Neural progenitor cell (in vitro differentiated cells): ENCODE results near the gene IL10RB. TPM values are rescaled to one million over a fixed set of nuclear protein-coding genes. Genes with fewer than 3 reads are reported as not detected.

Experiments used
- DNase-seq: peaks from one replicate; pipeline ENCODE4 v3.0.0-alpha.2; 2016; ENCODE audit warnings: low spot score
- H2AFZ ChIP-seq: fragments of 200-600 bp; sonication (generic); replicated peaks from 2 replicates; pipeline ENCODE4 v1.6.1; 2016; ENCODE audit warnings: antibody characterized with exemption
- H3F3A ChIP-seq: fragments of 200-600 bp; sonication (generic); 2 replicates; pipeline ENCODE4 v1.6.1; 2016; ENCODE audit warnings: antibody characterized with exemption, low read depth
- H3K27ac ChIP-seq: fragments of 200-600 bp; sonication (generic); 2 replicates; pipeline ENCODE4 v1.5.1; 2016; ENCODE audit warnings: mild to moderate bottlenecking
- H3K27me3 ChIP-seq: fragments of 200-600 bp; sonication (generic); 2 replicates; pipeline ENCODE4 v1.6.1; 2016; ENCODE audit warnings: mild to moderate bottlenecking, moderate library complexity
- H3K36me3 ChIP-seq: fragments of 200-600 bp; sonication (generic); 2 replicates; pipeline ENCODE4 v1.5.1; 2016
- H3K4me1 ChIP-seq: fragments of 200-600 bp; sonication (generic); 2 replicates; pipeline ENCODE4 v1.6.1; 2016; ENCODE audit warnings: mixed run types
- H3K4me2 ChIP-seq: fragments of 200-600 bp; sonication (generic); 2 replicates; pipeline ENCODE4 v1.6.1; 2016
- H3K4me3 ChIP-seq: fragments of 200-600 bp; sonication (generic); 2 replicates; pipeline ENCODE4 v1.5.1; 2016
- H3K79me2 ChIP-seq: fragments of 200-600 bp; sonication (generic); 2 replicates; pipeline ENCODE4 v1.6.1; 2016; ENCODE audit warnings: low read depth
- H3K9ac ChIP-seq: fragments of 200-600 bp; sonication (generic); 2 replicates; pipeline ENCODE4 v1.6.1; 2016
- H3K9me3 ChIP-seq: fragments of 200-600 bp; sonication (generic); 2 replicates; pipeline ENCODE4 v1.5.1; 2016; ENCODE audit warnings: low read depth
- H4K20me1 ChIP-seq: fragments of 200-600 bp; sonication (generic); 2 replicates; pipeline ENCODE4 v1.6.1; 2016; ENCODE audit warnings: low read depth
- H3K27ac Mint-ChIP-seq: 3 replicates; pipeline ENCODE4 v1.8.0; 2021; ENCODE audit warnings: mixed read lengths
- H3K27me3 Mint-ChIP-seq: 2 replicates; pipeline ENCODE4 v1.8.0; 2022; ENCODE audit warnings: low read depth, mild to moderate bottlenecking, inconsistent platforms, moderate library complexity, mixed read lengths; ENCODE audit not compliant: insufficient read depth
- H3K36me3 Mint-ChIP-seq: 3 replicates; pipeline ENCODE4 v1.8.0; 2021; ENCODE audit warnings: mixed read lengths
- H3K4me1 Mint-ChIP-seq: 3 replicates; pipeline ENCODE4 v1.8.0; 2021; ENCODE audit warnings: mixed read lengths
- H3K4me3 Mint-ChIP-seq: 3 replicates; pipeline ENCODE4 v1.8.0; 2021; ENCODE audit warnings: mild to moderate bottlenecking, moderate library complexity, mixed read lengths
- H3K9me3 Mint-ChIP-seq: 3 replicates; pipeline ENCODE4 v1.8.0; 2020; ENCODE audit warnings: mixed read lengths
- CTCF ChIP-seq: fragments of 200-600 bp; sonication (generic); IDR thresholded peaks from 2 replicates; pipeline ENCODE4 v1.5.1; 2017; ENCODE audit warnings: antibody characterized with exemption, mild to moderate bottlenecking
- EZH2 ChIP-seq: fragments of 200-600 bp; sonication (generic); IDR thresholded peaks from 2 replicates; pipeline ENCODE4 v1.6.1; 2017; ENCODE audit warnings: antibody characterized with exemption, mild to moderate bottlenecking, moderate library complexity
- EZH2phosphoT487 ChIP-seq: fragments of 200-600 bp; sonication (generic); IDR thresholded peaks from 2 replicates; pipeline ENCODE4 v1.6.1; 2017; ENCODE audit warnings: antibody characterized with exemption
- total RNA-seq: library from RNA; depleted of rRNA; stranded (reverse); fragments of >200 nt; gene quantifications from 2 replicates; pipeline ENCODE4 v1.2.3, GENCODE V29; 2015; ENCODE audit warnings: low replicate concordance

IL10RB gene
- total RNA-seq, 1 donor from 2014 or later = 3.1 TPM

- no peak for TF ChIP-seq EZH2phosphoT487
- no peak for TF ChIP-seq CTCF
- no peak for TF ChIP-seq EZH2
- Histone ChIP-seq H3K4me1 (no peaks in the 10 kb centered on the region), H3K4me3 (no peak overlapping the region), H3K27me3 (no peaks in the 10 kb centered on the region), H3F3A (peaks cover 6% of the 10 kb centered on the region), H3K36me3 (no peaks in the 10 kb centered on the region), H3K27ac (no peak overlapping the region), H3K9ac (no peak overlapping the region), H4K20me1 (no peaks in the 10 kb centered on the region), H3K4me2 (no peak overlapping the region), H3K9me3 (no peaks in the 10 kb centered on the region), H2AFZ (no peak overlapping the region), H3K79me2 (no peaks in the 10 kb centered on the region)
- Mint-ChIP-seq H3K9me3 (no peaks in the 10 kb centered on the region), H3K27ac (no peak overlapping the region), H3K36me3 (no peaks in the 10 kb centered on the region), H3K4me1 (peaks cover 21% of the 10 kb centered on the region), H3K27me3 (peaks cover 4% of the 10 kb centered on the region), H3K4me3 (no peak overlapping the region)
- DNase-seq = no peak
Observed at GRCh38 chr21:33302796-33303195, 36.6 kb downstream of the IL10RB start.

DNA sequence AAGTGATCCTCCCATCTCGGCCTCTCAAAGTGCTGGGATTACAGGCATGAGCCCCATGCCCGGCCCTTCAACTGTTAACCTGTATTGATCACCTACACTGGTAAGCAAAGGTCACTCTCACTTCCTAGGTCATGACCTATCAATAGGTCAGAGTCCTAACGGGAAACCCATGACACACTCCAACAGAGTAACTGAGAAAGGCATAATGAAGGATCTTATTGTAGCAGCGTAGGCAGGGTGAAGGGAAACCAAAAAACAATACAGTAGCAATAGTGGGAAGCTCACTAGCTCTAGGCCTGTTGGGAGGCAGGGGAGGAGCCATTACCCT, 39.1 kb downstream of the IL10RB start:
- no peaks in the 10 kb centered on the region for H3K79me2 ChIP-seq
- no peaks in the 10 kb centered on the region for H4K20me1 ChIP-seq
- H3K9me3 Mint-ChIP-seq = peaks cover 9% of the 10 kb centered on the region
- H3K36me3 ChIP-seq = no peaks in the 10 kb centered on the region
- peaks cover 8% of the 10 kb centered on the region for H3K4me1 Mint-ChIP-seq
- no peak overlapping the region for H3K9ac ChIP-seq
- TF ChIP-seq EZH2phosphoT487 (no peak), EZH2 (no peak), CTCF (no peak)
- no peak for DNase-seq
- no peaks in the 10 kb centered on the region for H3K36me3 Mint-ChIP-seq
- peaks cover 4% of the 10 kb centered on the region for H3K27me3 Mint-ChIP-seq
- H3K27ac Mint-ChIP-seq = no peak overlapping the region
- no peak overlapping the region for H3K27ac ChIP-seq
- H3K4me3 ChIP-seq = no peak overlapping the region
- H3K27me3 ChIP-seq = no peaks in the 10 kb centered on the region
- H3K4me3 Mint-ChIP-seq = no peak overlapping the region
- no peak overlapping the region for H2AFZ ChIP-seq
- H3K4me1 ChIP-seq = no peaks in the 10 kb centered on the region
- H3F3A ChIP-seq = peaks cover 6% of the 10 kb centered on the region
- H3K9me3 ChIP-seq = no peaks in the 10 kb centered on the region
- H3K4me2 ChIP-seq = no peak overlapping the region

DNA sequence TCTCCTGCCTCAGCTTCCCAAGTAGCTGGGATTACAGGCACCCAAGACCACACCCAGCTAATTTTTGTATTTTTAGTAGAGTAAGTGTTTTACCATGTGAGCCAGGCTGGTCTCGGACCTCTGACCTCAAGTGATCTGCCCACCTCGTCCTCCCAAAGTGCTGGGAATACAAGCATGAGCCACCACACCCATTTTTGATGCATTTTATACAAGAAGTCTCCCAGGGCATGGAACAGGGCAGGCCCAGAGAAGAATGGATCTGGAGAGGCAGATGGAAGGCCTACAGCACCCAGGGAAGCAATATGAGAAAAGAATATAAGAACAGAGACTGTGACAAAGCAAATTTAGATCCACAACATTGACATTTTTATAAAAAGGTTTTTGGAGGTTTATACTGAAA, 39.8 kb downstream of the IL10RB start:
- Histone ChIP-seq H3K9ac (no peak overlapping the region), H3K4me3 (no peak overlapping the region), H4K20me1 (no peaks in the 10 kb centered on the region), H3F3A (peaks cover 6% of the 10 kb centered on the region), H2AFZ (no peak overlapping the region), H3K27me3 (no peaks in the 10 kb centered on the region), H3K4me1 (no peaks in the 10 kb centered on the region), H3K27ac (no peak overlapping the region), H3K79me2 (no peaks in the 10 kb centered on the region), H3K4me2 (no peak overlapping the region), H3K9me3 (no peaks in the 10 kb centered on the region), H3K36me3 (no peaks in the 10 kb centered on the region)
- no peak overlapping the region for H3K4me3 Mint-ChIP-seq
- TF ChIP-seq EZH2phosphoT487 = no peak
- TF ChIP-seq EZH2 = no peak
- TF ChIP-seq CTCF = no peak
- H3K4me1 Mint-ChIP-seq = peaks cover 6% of the 10 kb centered on the region
- H3K9me3 Mint-ChIP-seq = peaks cover 11% of the 10 kb centered on the region
- no peak overlapping the region for H3K27ac Mint-ChIP-seq
- H3K36me3 Mint-ChIP-seq = no peaks in the 10 kb centered on the region
- peaks cover 4% of the 10 kb centered on the region for H3K27me3 Mint-ChIP-seq
- no peak for DNase-seq
